Stimulated activated naive CD8-positive, alpha-beta T cell treated with anti-CD3 and anti-CD28 coated beads, Interleukin-15, Interleukin-2, amounts not matched to agents 100 U/mL and 50 U/mL, for 24 hours (primary cell): ENCODE measurements around the gene DNASE1L2.
"Not testable (repeated sequence)": the region's sequence is repeated elsewhere in the genome, so short reads cannot be mapped to it uniquely, and the experiment has no call there.

Source experiments
- ATAC-seq: fragments of 150-1000 bp; cut with Tn5 transposase; one replicate; pipeline ENCODE4 v1.10.0; 2021
- DNase-seq: peaks from one replicate; pipeline ENCODE4 v3.0.0; 2021

DNASE1L2 gene

GRCh38 chr16:2240331-2240730 lies 4.1 kb downstream of the DNASE1L2 start:
- DNase-seq, ATAC-seq: not testable (repeated sequence)

- no peak for DNase-seq
- no peak for ATAC-seq
Observed at GRCh38 chr16:2242598-2242997, 6.4 kb downstream of the DNASE1L2 start.

GRCh38 chr16:2243031-2243528 lies 6.8 kb downstream of the DNASE1L2 start:
- no peak for DNase-seq
- no peak for ATAC-seq

GRCh38 chr16:2243781-2244180 lies 7.5 kb downstream of the DNASE1L2 start:
- no peak for ATAC-seq

GRCh38 chr16:2244301-2244700 lies 8.1 kb downstream of the DNASE1L2 start:
- ATAC-seq, result no peak

More at GRCh38 chr16:2243781-2244180, 7.5 kb downstream of the DNASE1L2 start:
- no peak for DNase-seq

GRCh38 chr16:2244926-2245795 lies 8.9 kb downstream of the DNASE1L2 start:
- ATAC-seq, result no peak
- DNase-seq, result no peak

More at GRCh38 chr16:2244301-2244700, 8.1 kb downstream of the DNASE1L2 start:
- no peak for DNase-seq

GRCh38 chr16:2246301-2246885 lies 10.1 kb downstream of the DNASE1L2 start:
- DNase-seq (no peak), ATAC-seq (no peak)

- ATAC-seq (peak; percentile 1), DNase-seq (peak; percentile 48)
Observed at GRCh38 chr16:2250652-2251295, 14.5 kb downstream of the DNASE1L2 start.

- DNase-seq (peak; percentile 92), ATAC-seq (peak; percentile 90)
Observed at GRCh38 chr16:2251296-2252111, 15.3 kb downstream of the DNASE1L2 start, which contains the start of gene ECI1. Gene ECI1 (minus strand): TSS chr16:2251587. CDS start chr16:2251566, 21 bp downstream.

GRCh38 chr16:2252806-2253148 lies 16.5 kb downstream of the DNASE1L2 start:
- DNase-seq (no peak), ATAC-seq (no peak)

- no peak for DNase-seq
- no peak for ATAC-seq
Observed at GRCh38 chr16:2253293-2253692, 17.0 kb downstream of the DNASE1L2 start.

- ATAC-seq (no peak), DNase-seq (no peak)
Observed at GRCh38 chr16:2256531-2257140, 20.4 kb downstream of the DNASE1L2 start.

- no peak for DNase-seq
- no peak for ATAC-seq
Observed at GRCh38 chr16:2257726-2258125, 21.5 kb downstream of the DNASE1L2 start.

- DNase-seq, ATAC-seq: not testable (repeated sequence)
Observed at GRCh38 chr16:2258530-2258929, 22.3 kb downstream of the DNASE1L2 start.

GRCh38 chr16:2260250-2260649 lies 24.0 kb downstream of the DNASE1L2 start:
- ATAC-seq, result no peak
- DNase-seq, result no peak

GRCh38 chr16:2263026-2263425 lies 26.8 kb downstream of the DNASE1L2 start:
- not testable (repeated sequence) for DNase-seq, ATAC-seq

- not testable (repeated sequence) for DNase-seq, ATAC-seq
Observed at GRCh38 chr16:2266887-2267286, 30.6 kb downstream of the DNASE1L2 start.

GRCh38 chr16:2267505-2267912 lies 31.3 kb downstream of the DNASE1L2 start:
- ATAC-seq, result peak; percentile 66
- DNase-seq, result not testable (repeated sequence)

GRCh38 chr16:2267913-2268666 lies 31.8 kb downstream of the DNASE1L2 start, which contains the start of gene RNPS1:
Gene RNPS1 (minus strand): TSS chr16:2268126. CDS start chr16:2264643, 3,483 bp downstream.
- ATAC-seq, result peak; percentile 93
- DNase-seq, result peak; percentile 98

- no peak for DNase-seq
Observed at GRCh38 chr16:2270070-2270462, 33.8 kb downstream of the DNASE1L2 start.

More at GRCh38 chr16:2270070-2270462, 33.8 kb downstream of the DNASE1L2 start:
- no peak for ATAC-seq
